Nephron (organoid): ENCODE results near the gene TMEM129.
"Not testable (repeated sequence)": the region's sequence is repeated elsewhere in the genome, so short reads cannot be mapped to it uniquely, and the experiment has no call there.

Experiments
- H3K27ac Mint-ChIP-seq, 3 experiments: 2 replicates each; pipeline ENCODE4 v1.8.0; 2020; ENCODE audit warnings: mixed read lengths in 3 of 3, mild to moderate bottlenecking in 2 of 3, moderate library complexity in 1 of 3
- H3K27me3 Mint-ChIP-seq: 2 replicates; pipeline ENCODE4 v1.8.0; 2021; ENCODE audit warnings: low read depth, mild to moderate bottlenecking, moderate library complexity, mixed read lengths
- H3K36me3 Mint-ChIP-seq: 2 replicates; pipeline ENCODE4 v1.8.0; 2020; ENCODE audit warnings: low read depth, mixed read lengths
- H3K4me1 Mint-ChIP-seq: 2 replicates; pipeline ENCODE4 v1.8.0; 2020; ENCODE audit warnings: mixed read lengths
- H3K4me3 Mint-ChIP-seq, 3 experiments: 2 replicates each; pipeline ENCODE4 v1.8.0; 2020; ENCODE audit warnings: mild to moderate bottlenecking in 3 of 3, mixed read lengths in 3 of 3, moderate library complexity in 2 of 3
- H3K9me3 Mint-ChIP-seq: 2 replicates; pipeline ENCODE4 v1.8.0; 2020; ENCODE audit warnings: mixed read lengths
- TF ChIP-seq, protein P1 (sequence below), 3 experiments: fragments of 200-600 bp; sonication (generic); IDR thresholded peaks; one replicate each; pipeline ENCODE4 v1.5.0; 2021; ENCODE audit warnings: antibody characterized with exemption in 3 of 3; ENCODE audit not compliant: unreplicated experiment in 3 of 3

Gene TMEM129

DNA sequence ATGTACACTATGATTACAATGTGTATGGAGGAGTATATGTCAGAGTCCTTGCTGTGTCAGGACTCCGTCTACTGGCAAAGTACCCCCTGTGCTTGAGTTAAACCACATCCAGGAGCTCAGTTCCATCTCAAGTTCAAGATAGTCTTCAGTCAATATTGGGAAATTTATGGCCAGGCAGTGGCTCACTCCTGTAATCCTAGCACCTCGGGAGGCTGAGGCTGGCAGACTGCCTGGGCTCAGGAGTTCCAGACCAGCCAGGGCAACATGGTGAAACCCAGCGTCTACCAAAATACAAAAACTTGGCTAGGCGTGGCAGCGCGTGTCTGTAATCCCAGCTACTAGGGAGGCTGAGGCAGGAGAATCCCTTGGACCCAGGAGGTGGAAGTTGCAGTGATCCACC is 14.8 kb downstream of the TMEM129 start:
- no peaks in the 10 kb centered on the region for H3K9me3 Mint-ChIP-seq
- TF ChIP-seq, protein P1, sequence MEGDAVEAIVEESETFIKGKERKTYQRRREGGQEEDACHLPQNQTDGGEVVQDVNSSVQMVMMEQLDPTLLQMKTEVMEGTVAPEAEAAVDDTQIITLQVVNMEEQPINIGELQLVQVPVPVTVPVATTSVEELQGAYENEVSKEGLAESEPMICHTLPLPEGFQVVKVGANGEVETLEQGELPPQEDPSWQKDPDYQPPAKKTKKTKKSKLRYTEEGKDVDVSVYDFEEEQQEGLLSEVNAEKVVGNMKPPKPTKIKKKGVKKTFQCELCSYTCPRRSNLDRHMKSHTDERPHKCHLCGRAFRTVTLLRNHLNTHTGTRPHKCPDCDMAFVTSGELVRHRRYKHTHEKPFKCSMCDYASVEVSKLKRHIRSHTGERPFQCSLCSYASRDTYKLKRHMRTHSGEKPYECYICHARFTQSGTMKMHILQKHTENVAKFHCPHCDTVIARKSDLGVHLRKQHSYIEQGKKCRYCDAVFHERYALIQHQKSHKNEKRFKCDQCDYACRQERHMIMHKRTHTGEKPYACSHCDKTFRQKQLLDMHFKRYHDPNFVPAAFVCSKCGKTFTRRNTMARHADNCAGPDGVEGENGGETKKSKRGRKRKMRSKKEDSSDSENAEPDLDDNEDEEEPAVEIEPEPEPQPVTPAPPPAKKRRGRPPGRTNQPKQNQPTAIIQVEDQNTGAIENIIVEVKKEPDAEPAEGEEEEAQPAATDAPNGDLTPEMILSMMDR (IDR thresholded peaks at IDR 0.05; ENCODE audit: unreplicated experiment in 3 of 3) = no peak
- peaks cover 24% of the 10 kb centered on the region for H3K4me1 Mint-ChIP-seq
- no peak overlapping the region for H3K27ac Mint-ChIP-seq
- H3K36me3 Mint-ChIP-seq = peaks cover 59% of the 10 kb centered on the region
- H3K4me3 Mint-ChIP-seq = peak overlapping the region in 1 of 3 experiments; percentile 36
- H3K27me3 Mint-ChIP-seq = no peaks in the 10 kb centered on the region

DNA sequence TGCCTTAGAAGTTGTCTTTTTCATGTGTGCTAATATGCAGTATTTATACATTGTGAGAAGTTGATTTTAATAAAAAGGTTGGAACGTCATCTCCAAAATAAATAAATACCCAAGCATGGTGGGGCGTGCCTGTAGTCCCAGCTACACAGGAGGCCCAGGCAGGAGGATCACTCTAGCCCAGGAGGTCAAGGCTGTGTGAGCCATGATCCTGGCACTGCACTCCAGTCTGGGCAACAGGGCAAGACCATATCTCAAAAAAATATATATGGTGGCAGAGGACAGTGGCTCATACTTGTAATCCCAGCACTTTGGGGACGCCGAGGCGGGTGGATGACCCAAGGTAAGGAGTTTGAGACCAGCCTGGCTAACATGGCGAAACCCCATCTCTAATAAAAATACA is 15.4 kb downstream of the TMEM129 start:
- no peak overlapping the region for H3K27ac Mint-ChIP-seq
- no peaks in the 10 kb centered on the region for H3K27me3 Mint-ChIP-seq
- H3K36me3 Mint-ChIP-seq = peaks cover 56% of the 10 kb centered on the region
- TF ChIP-seq, protein P1 (IDR thresholded peaks at IDR 0.05; ENCODE audit: unreplicated experiment in 3 of 3) = no peak
- no peak overlapping the region for H3K4me3 Mint-ChIP-seq
- H3K9me3 Mint-ChIP-seq = no peaks in the 10 kb centered on the region
- peaks cover 18% of the 10 kb centered on the region for H3K4me1 Mint-ChIP-seq

DNA sequence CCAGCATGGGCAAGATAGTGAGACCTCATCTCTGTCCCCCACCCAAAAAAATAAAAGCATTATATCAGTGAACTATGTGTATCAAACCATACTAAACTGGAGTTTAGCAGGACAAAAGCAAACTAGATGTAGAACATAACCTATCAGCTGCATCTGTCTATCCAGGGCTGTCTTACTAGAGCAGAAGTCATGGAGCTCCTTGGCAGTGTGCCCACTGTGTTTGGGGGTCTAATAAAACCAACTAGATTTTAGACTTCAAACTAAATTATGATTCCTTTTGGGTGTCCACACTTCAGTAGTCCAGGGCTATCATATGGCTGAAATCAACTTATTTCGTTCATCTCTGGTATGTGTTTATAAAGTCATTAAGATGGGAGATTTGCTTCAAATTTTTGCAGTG is 17.3 kb downstream of the TMEM129 start:
- Mint-ChIP-seq H3K4me1 (peaks cover 11% of the 10 kb centered on the region), H3K27ac (peak overlapping the region in 1 of 3 experiments; percentile 31), H3K9me3 (no peaks in the 10 kb centered on the region), H3K27me3 (no peaks in the 10 kb centered on the region), H3K4me3 (no peak overlapping the region), H3K36me3 (peaks cover 63% of the 10 kb centered on the region)
- TF ChIP-seq, protein P1 (IDR thresholded peaks at IDR 0.05; ENCODE audit: unreplicated experiment in 3 of 3) = no peak

DNA sequence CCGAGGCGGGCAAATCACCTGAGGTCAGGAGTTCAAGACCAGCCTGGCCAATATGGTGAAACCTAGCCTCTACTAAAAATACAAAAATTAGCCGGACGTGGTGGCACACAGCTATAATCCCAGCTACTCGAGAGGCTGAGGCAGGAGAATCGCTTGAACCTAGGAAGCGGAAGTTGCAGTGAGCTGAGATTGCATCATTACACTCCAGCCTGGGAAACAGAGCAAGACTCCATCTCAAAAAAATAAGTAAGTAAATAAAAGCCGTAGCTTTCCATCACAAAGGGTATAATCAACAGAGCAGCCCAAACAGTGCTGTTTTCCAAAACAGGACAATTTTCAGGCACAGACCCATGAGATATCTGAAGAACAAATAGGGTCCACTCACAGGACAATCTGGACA is 19.5 kb downstream of the TMEM129 start:
- Mint-ChIP-seq H3K36me3 (peaks cover 68% of the 10 kb centered on the region), H3K4me1 (peaks cover 11% of the 10 kb centered on the region)
- not testable (repeated sequence) for H3K4me3 Mint-ChIP-seq, H3K9me3 Mint-ChIP-seq, H3K27ac Mint-ChIP-seq, H3K27me3 Mint-ChIP-seq

DNA sequence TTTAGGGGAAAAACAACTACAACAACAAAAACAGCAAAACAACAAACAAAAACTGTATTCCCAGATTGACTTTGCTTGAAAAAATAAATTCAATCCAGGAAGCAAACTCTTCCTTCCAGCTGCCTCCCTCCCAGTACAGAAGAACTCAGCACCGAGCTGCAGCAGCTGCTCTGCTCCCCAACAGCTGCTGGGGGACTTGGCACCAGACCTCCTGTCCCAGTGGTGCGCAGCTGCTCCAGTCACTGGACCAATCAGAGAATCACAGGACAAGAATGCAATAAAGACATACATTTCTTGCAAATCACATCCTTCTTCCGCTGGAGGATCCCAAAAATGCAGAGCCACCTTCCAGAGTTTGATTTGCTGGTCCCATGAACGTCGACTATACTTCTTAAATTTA is 25.2 kb downstream of the TMEM129 start:
- Mint-ChIP-seq H3K4me3 (no peak overlapping the region), H3K9me3 (no peaks in the 10 kb centered on the region), H3K4me1 (peaks cover 11% of the 10 kb centered on the region), H3K36me3 (peaks cover 70% of the 10 kb centered on the region), H3K27ac (peak overlapping the region; percentile 70 to 84 (median 83)), H3K27me3 (no peaks in the 10 kb centered on the region)
- TF ChIP-seq, protein P1 (IDR thresholded peaks at IDR 0.05; ENCODE audit: unreplicated experiment in 3 of 3) = no peak

DNA sequence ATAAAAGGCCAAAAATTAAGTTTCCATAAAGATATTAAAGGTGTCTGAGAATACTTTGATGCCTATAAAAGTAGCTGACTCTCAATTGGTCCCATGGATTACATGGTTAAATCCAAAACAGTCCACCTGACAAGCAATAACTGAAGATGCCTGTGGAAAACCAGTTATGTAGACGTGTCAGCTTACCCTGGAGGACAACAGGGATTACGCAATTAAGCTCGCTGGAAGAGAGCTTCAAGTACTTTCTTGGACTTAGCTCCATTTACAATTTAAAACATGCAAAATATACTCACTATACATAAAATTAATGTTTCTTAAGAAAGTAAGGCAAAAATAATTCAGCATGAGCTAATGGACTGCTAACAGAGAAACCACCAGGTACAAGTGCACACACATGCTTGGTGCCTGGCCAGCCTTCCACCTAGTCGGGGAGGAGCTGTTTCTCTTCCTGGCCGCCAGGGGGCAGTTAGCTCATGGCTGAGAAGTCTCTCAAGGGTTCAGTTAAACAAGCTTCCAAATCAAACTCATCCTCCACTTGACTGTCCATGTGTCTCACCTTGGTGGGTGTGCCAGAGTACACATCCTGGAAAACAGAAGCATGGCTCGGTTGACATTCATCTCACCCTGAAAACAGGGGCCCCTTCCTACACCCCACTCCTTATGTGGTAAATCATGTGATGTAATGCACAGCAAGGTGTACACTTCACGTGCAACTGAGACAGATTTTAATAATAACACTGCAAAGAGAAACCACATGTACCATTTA is 27.8 kb downstream of the TMEM129 start:
- H3K27ac Mint-ChIP-seq = no peak overlapping the region
- H3K27me3 Mint-ChIP-seq = no peaks in the 10 kb centered on the region
- peaks cover 11% of the 10 kb centered on the region for H3K4me1 Mint-ChIP-seq
- H3K4me3 Mint-ChIP-seq = no peak overlapping the region
- TF ChIP-seq, protein P1 (IDR thresholded peaks at IDR 0.05; ENCODE audit: unreplicated experiment in 3 of 3) = peak; percentile 87 to 88 (median 88)
- peaks cover 62% of the 10 kb centered on the region for H3K36me3 Mint-ChIP-seq
- no peaks in the 10 kb centered on the region for H3K9me3 Mint-ChIP-seq
